Astrocyte of the cerebellum (primary cell): ENCODE results near the gene PARD3B.

ENCODE experiments used
- DNase-seq: peaks from one replicate; pipeline ENCODE4 v3.0.0-alpha.2; 2011; ENCODE audit warnings: low read depth
- H3K4me3 ChIP-seq: 2 replicates; pipeline ENCODE4 v1.5.1; 2011; ENCODE audit warnings: mild to moderate bottlenecking, low read depth, low read length, moderate library complexity
- CTCF ChIP-seq: IDR thresholded peaks from 2 replicates; pipeline ENCODE4 v1.5.1; 2012; ENCODE audit warnings: low read length, low read depth, moderate library complexity, mild to moderate bottlenecking; ENCODE audit errors: missing control alignments
- in situ Hi-C: cut with HindIII; loops from 2 replicates; pipeline ENCODE4 v1.10.0; 2017; ENCODE audit warnings: low sequenced_read_pairs

Gene PARD3B

GRCh38 chr2:204578928-204579598, 33.8 kb downstream of the PARD3B start:
- no peak for DNase-seq
- in situ Hi-C loops = no loop called here
- no peak overlapping the region for H3K4me3 ChIP-seq
- TF ChIP-seq CTCF = no peak

GRCh38 chr2:204581946-204582345, 36.7 kb downstream of the PARD3B start:
- no peak for DNase-seq
- in situ Hi-C loops = no loop called here
- no peak for TF ChIP-seq CTCF
- H3K4me3 ChIP-seq = no peak overlapping the region

GRCh38 chr2:204583773-204584172, 38.5 kb downstream of the PARD3B start:
- H3K4me3 ChIP-seq = no peak overlapping the region
- DNase-seq = no peak
- in situ Hi-C loops = no loop called here
- TF ChIP-seq CTCF = no peak

- H3K4me3 ChIP-seq = no peak overlapping the region
- DNase-seq = no peak
- in situ Hi-C loops = no loop called here
- no peak for TF ChIP-seq CTCF
Observed at GRCh38 chr2:204585930-204586329, 40.7 kb downstream of the PARD3B start.

- in situ Hi-C loops = no loop called here
- DNase-seq = no peak
- no peak overlapping the region for H3K4me3 ChIP-seq
- no peak for TF ChIP-seq CTCF
Observed at GRCh38 chr2:204586444-204587180, 41.3 kb downstream of the PARD3B start.

GRCh38 chr2:204590063-204590462, 44.8 kb downstream of the PARD3B start:
- H3K4me3 ChIP-seq = no peak overlapping the region
- in situ Hi-C loops = no loop called here
- TF ChIP-seq CTCF = no peak
- no peak for DNase-seq
